ENCODE data around the gene POLR2A. TPM values are rescaled to one million over a fixed set of nuclear protein-coding genes. Genes with fewer than 3 reads are reported as not detected.

The POLR2A gene
- total and polyA plus RNA-seq, 12 donors = 8.4 to 61.7 (median 48.4) TPM

GRCh38 chr17:7513850-7514419 is 29.8 kb downstream of the POLR2A start:
- DNase-seq = no peak
- Histone ChIP-seq H3K27me3 (no peaks in the 10 kb centered on the region), H3K27ac (no peak overlapping the region), H3K36me3 (peaks cover 5 to 66% (median 46%) of the 10 kb centered on the region in 9 donors), H3K4me1 (peaks cover 0 to 15% (median 0%) of the 10 kb centered on the region in 9 donors), H3K4me3 (no peak overlapping the region), H3K9me3 (no peaks in the 10 kb centered on the region)
- WGBS, 2 donors = 77 to 78% methylated on average over 17 of the region's 17 CpGs
- no peak for ATAC-seq
- intact Hi-C loops (cut with DNase I) = loop anchor here in 9 of 10 donors (1.0 to 10.0 kb wide), 10 partner anchors 43 to 149 kb away; partner anchors contain the start of genes SENP3 (in 6 of the 9), TNFSF13 (in 2 of the 9) and SOX15 (in 1 of the 9)
- no peak for TF ChIP-seq CTCF (IDR thresholded peaks at IDR 0.05)

DNA sequence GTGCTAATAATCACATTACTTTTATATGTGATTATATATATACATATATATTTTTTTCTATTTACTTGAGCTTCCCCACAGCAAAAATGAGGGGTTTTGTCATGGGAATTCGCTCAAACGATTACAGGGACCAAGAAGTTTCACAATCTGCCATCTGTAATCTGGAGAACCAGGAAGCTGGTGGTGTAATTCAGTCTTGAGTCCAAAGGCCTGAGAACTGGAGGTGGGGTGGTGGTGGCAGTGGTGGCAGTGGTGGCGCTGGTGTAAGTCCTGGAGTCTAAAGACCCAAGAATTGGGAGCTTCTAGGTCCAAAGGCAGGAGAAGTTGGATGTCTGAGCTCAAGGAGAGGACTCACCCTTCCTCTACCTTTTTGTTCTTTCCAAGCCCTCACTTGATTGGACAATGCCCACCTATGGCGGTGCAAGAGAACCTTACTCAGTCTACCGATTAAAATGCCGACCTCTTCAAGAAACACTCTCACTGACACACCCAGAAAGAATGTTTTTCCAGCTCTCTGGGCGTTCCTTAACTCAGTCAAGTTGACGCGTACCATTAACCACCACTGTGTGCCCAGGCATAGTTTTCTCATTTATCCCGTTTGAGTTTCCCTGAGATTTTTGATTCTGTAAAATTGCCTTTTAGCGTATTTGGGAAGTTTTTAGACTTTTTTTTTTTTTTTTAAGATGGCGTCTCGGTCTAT is 31.9 kb downstream of the POLR2A start:
- no peak overlapping the region for H3K4me3 ChIP-seq
- DNase-seq (no peak), ATAC-seq (peak in 2 of 8 donors; percentile 14 to 29)
- WGBS, 2 donors = 86 to 91% methylated on average over 13 of the region's 13 CpGs
- no peaks in the 10 kb centered on the region for H3K27me3 ChIP-seq
- intact Hi-C loops (cut with DNase I) = loop anchor here in 8 of 10 donors (2.0 to 10.0 kb wide), 8 partner anchors 41 to 151 kb away; partner anchors contain the start of genes SENP3 (in 5 of the 8), SOX15 (in 1 of the 8) and TNFSF13 (in 1 of the 8)
- H3K4me1 ChIP-seq = peaks cover 0 to 15% (median 0%) of the 10 kb centered on the region in 9 donors
- no peak for TF ChIP-seq CTCF (IDR thresholded peaks at IDR 0.05)
- no peak overlapping the region for H3K27ac ChIP-seq
- H3K9me3 ChIP-seq = no peaks in the 10 kb centered on the region
- peaks cover 0 to 44% (median 31%) of the 10 kb centered on the region in 9 donors for H3K36me3 ChIP-seq

- no peak for DNase-seq
- ATAC-seq = peak in 6 of 8 donors; percentile 16 to 73 (median 44)
- H3K27me3 ChIP-seq = no peaks in the 10 kb centered on the region
- peak in 8 of 9 donors; percentile 34 to 64 (median 56) for TF ChIP-seq CTCF (IDR thresholded peaks at IDR 0.05)
- peaks cover 0 to 8% (median 0%) of the 10 kb centered on the region in 11 donors for H3K9me3 ChIP-seq
- intact Hi-C loops (cut with DNase I) = loop anchor here in 1 of 10 donors (2.0 kb wide), 1 partner anchor 38 kb away; the partner anchor contains the start of gene SENP3
- WGBS, 2 donors = 35 to 37% methylated on average over 10 of the region's 10 CpGs
- H3K4me3 ChIP-seq = no peak overlapping the region
- H3K27ac ChIP-seq = no peak overlapping the region
- H3K36me3 ChIP-seq = no peaks in the 10 kb centered on the region
- peaks cover 0 to 5% (median 0%) of the 10 kb centered on the region in 9 donors for H3K4me1 ChIP-seq
These were observed 38.9 kb downstream of the POLR2A start for GRCh38 chr17:7523033-7523432.

- peaks cover 0 to 32% (median 12%) of the 10 kb centered on the region in 11 donors for H3K9me3 ChIP-seq
- no peaks in the 10 kb centered on the region for H3K36me3 ChIP-seq
- ATAC-seq (no peak), DNase-seq (no peak)
- H3K27ac ChIP-seq = no peak overlapping the region
- intact Hi-C loops (cut with DNase I) = no loop called here
- H3K4me3 ChIP-seq = no peak overlapping the region
- H3K4me1 ChIP-seq = no peaks in the 10 kb centered on the region
- TF ChIP-seq CTCF (IDR thresholded peaks at IDR 0.05) = no peak
- H3K27me3 ChIP-seq = no peaks in the 10 kb centered on the region
These were observed 44.7 kb downstream of the POLR2A start for GRCh38 chr17:7528842-7529241.
